GM18505 (cell line): ENCODE data around the gene INTS3.
"Not testable (repeated sequence)": the region's sequence is repeated elsewhere in the genome, so short reads cannot be mapped to it uniquely, and the experiment has no call there.

Experiments used
- ATAC-seq: cut with Tn5 transposase; IDR thresholded peaks from one replicate; pipeline ENCODE4 v1.9.1; 2021; ENCODE audit not compliant: unreplicated experiment
- POLR2A ChIP-seq: IDR thresholded peaks from 4 replicates; pipeline ENCODE4 v1.6.1; 2011; ENCODE audit warnings: borderline replicate concordance; ENCODE audit not compliant: insufficient read depth, insufficient read length; ENCODE audit errors: extremely low read depth

Gene INTS3

GRCh38 chr1:153764310-153764709, 36.5 kb downstream of the INTS3 start:
- no peak for TF ChIP-seq POLR2A
- no peak for ATAC-seq

GRCh38 chr1:153766663-153767062, 38.8 kb downstream of the INTS3 start:
- ATAC-seq = not testable (repeated sequence)

GRCh38 chr1:153767519-153767918, 39.7 kb downstream of the INTS3 start:
- no peak for ATAC-seq
- TF ChIP-seq POLR2A = no peak

DNA sequence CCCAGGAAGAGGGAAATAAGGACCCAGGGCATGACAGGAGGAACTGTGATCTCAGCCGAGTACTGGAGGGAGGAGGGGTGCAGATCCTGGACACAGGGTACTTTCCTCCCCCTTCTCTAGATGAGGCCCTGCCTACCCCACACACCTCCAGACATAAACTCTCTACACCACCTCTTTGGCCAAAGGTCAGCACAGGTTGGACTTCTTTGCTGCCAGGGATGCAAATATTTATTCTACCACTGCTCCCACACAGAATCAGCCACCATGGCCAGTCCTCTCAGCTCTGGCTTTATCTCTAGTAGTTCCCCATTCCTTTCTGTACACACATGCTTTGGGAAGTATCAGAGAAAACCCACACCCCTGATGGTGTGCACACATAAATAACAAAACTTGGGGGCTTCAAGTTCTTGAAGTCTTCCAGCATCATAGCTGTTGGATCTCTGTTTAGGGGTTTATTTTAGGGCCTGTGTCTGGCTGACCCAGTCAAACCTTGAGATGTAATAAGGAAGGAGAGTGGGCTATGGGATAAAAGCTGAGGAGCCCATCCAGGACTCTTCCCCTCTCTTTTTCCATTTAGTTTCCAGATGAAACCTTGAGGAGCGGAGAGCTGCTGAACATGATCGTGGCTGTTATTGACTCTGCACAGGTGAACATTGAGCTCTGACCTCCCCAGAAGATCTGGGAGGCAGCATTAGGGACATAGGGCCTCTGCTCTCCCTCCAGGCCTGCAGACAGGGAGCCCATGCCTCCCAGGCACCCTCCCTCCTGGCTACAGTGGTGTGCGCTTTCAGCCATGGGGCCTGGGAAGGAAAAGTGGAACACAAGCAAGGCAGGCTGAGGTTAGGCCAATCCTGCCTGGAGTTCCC, 40.7 kb downstream of the INTS3 start:
- ATAC-seq = no peak
- TF ChIP-seq POLR2A = no peak

GRCh38 chr1:153769221-153769620, 41.4 kb downstream of the INTS3 start:
- no peak for TF ChIP-seq POLR2A
- no peak for ATAC-seq

GRCh38 chr1:153770797-153771196, 42.9 kb downstream of the INTS3 start:
- TF ChIP-seq POLR2A = no peak
- no peak for ATAC-seq

GRCh38 chr1:153771261-153771660, 43.4 kb downstream of the INTS3 start:
- ATAC-seq = no peak
- no peak for TF ChIP-seq POLR2A

DNA sequence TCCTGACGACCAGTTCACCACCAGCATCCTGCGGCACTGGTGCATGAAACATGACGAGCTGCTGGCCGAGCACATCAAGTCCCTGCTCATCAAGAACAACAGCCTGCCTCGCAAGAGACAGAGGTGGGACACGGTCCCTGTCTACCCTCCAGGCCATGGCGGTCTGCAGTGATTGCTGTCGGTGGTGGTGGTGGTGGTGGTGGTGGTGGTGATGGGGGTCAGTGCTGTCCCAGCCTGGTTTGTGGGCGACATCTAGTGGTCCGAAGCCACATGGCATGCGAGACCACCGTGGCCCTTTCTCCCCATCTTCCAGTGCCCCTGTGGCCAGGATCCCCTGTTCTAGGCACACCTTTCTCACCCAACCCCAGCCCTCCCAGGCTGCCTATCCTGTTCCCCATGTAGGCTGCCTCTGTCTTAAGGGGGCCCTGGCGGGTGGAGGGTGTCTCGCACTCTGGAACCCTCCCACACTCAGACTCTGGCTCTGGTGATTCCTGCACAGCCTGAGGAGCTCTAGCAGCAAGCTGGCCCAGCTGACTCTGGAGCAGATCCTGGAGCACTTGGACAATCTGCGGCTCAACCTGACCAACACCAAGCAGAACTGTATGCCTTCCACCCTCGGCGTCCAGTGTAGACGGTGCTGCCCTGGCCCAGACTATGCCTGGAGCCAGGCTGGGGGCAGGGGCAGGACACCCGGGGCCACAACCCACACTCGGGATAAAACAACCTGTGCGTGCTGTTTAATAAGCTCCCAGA, 44.2 kb downstream of the INTS3 start:
- no peak for TF ChIP-seq POLR2A

GRCh38 chr1:153773096-153773921, 45.5 kb downstream of the INTS3 start:
- no peak for ATAC-seq
- no peak for TF ChIP-seq POLR2A

More for the DNA sequence above, 44.2 kb downstream of the INTS3 start:
- no peak for ATAC-seq

- no peak for ATAC-seq
- no peak for TF ChIP-seq POLR2A
Observed at GRCh38 chr1:153774026-153774595, 46.3 kb downstream of the INTS3 start.

DNA sequence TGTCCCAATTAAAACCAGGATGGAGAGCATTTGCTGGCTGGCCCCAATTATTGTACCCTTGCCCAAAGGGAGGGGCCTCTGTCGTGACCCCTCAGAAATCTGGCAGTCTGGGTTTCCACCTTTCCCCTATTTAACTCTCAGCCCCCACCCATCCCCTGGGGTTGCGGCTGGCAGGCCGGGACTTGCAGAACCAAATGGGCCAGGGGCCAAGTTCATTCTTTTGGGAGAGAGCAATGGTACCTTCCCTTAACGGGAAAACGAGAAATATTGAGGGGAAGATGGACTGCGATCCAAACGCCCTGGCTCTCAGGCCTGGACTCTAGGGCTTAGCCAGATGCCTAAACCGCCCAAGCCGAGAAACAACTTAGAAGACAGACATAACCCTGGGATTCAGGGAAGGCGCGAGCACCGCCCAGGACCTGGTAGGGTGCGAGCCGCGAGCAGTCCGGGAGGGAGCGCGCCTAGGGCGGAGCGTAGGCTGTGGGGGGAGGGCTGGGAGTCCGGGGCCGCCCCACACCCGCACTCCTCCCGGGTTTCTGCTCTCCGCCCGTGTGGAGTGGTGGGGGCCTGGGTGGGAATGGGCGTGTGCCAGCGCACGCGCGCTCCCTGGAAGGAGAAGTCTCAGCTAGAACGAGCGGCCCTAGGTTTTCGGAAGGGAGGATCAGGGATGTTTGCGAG, 47.1 kb downstream of the INTS3 start, which contains the start of gene SLC27A3:
Gene SLC27A3 (plus strand): TSS at position 628 of the 678 bp plus-strand sequence. CDS start 91 bp downstream, outside the sequence.
- TF ChIP-seq POLR2A = no peak
- peak; percentile 25 for ATAC-seq
